HG03175 (cell line): ENCODE measurements around the gene TARBP1.
"Not testable (repeated sequence)": the region's sequence is repeated elsewhere in the genome, so short reads cannot be mapped to it uniquely, and the experiment has no call there.

Experiments used
- ATAC-seq: cut with Tn5 transposase; IDR thresholded peaks from one replicate; pipeline ENCODE4 v1.9.1; 2021; ENCODE audit warnings: mild to moderate bottlenecking, moderate library complexity; ENCODE audit not compliant: unreplicated experiment

TARBP1 gene

DNA sequence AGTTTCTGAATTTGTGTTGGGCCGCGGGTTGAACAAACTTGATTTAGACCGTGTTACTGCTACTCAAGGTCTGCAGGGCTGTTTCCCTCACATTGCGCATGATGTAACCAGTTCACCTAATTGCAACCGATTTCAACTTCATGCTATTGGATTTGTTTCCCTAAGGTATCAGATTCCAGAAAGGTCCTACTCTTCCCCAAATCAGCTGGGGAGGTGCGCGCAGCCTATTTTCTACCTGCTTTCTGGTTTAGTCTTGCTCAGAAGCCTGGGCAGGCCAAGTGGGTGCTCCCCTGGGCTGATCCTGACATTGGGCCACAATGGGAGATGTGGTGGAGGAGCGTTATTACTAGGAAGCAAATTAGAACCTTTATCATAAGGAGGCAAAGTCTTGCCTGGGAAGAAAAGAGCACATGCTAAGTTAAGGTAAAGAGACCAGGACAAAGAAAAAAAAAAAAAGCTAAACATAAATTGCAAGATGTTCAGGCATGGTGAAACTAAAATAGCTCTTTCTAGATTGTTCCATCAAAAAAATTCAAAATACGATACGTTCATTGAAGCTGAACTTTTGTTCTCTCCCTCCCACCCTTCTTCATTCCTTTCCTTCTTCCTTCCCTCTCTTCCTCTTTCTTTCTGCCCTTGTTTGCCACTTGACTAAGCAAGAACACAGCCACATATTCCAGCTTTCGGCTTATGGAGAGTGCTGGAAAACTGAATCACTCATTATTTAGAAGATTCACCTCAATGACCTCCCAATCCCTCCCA lies 28.8 kb upstream of the TARBP1 start:
- ATAC-seq: no peak

- ATAC-seq: no peak
These were observed 28.1 kb upstream of the TARBP1 start for GRCh38 chr1:234507089-234507488.

GRCh38 chr1:234505769-234506102 lies 26.8 kb upstream of the TARBP1 start:
- ATAC-seq: no peak

DNA sequence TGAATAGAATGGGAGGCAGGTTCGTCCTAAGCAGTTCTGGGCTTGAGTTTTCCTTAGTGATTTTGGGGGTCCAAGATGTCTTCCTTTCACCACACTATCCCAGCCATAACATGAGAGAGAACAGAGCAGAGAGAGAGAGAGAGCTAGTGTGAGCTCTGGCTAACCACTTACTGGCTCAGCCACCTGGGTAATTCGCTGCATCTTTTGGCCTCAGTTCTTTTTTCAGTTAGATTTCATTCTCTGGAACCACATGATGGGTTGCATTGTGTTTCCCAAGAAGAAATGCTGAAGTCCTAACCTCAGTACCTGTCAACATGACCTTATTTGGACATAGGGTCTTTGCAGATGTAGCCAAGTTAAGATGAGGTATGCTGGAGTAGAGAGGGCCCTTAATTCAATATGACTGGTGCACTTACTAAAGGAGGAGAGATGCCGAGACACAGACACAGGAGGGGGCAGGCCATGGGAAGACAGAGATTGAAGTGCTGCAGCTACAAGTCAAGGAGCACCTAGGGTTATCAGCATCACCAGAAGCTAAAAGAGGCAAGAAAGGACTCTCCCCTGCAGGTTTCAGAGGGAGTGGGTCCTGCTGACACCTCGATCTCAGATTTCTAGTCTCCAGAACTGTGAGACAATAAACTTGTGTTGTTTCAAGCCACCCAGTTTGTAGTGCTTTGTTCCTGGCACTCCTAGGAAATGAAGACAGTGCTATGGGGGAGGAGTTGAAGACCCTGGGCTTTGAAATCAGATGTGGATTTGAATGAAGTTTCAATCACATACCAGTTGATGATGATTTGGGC lies 26.2 kb upstream of the TARBP1 start:
- ATAC-seq: no peak

GRCh38 chr1:234504251-234504650 lies 25.3 kb upstream of the TARBP1 start:
- ATAC-seq: not testable (repeated sequence)

GRCh38 chr1:234503193-234504050 lies 24.4 kb upstream of the TARBP1 start:
- ATAC-seq: no peak

DNA sequence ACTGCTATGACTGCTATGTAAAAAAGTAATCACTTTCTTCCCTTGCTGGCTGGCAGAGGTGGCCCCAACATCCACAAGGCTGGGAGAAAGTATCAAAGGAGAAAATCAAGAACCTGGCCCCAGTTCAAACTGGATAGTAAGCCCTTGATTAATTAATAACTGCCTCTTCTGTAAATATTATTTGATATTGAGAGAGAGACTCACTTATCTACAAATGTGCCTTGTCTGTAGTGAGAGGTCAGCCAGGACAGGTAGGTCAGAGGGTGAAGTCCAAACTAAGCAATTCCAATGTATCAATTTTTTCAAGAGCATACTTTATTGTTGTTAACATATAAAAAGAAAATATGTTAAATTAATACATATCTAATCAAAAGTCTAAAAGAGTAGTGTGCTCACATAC lies 23.8 kb upstream of the TARBP1 start:
- ATAC-seq: no peak

- ATAC-seq: no peak
These were observed 21.3 kb upstream of the TARBP1 start for GRCh38 chr1:234500269-234500668.

GRCh38 chr1:234499943-234500245 lies 20.9 kb upstream of the TARBP1 start:
- no peak for ATAC-seq

DNA sequence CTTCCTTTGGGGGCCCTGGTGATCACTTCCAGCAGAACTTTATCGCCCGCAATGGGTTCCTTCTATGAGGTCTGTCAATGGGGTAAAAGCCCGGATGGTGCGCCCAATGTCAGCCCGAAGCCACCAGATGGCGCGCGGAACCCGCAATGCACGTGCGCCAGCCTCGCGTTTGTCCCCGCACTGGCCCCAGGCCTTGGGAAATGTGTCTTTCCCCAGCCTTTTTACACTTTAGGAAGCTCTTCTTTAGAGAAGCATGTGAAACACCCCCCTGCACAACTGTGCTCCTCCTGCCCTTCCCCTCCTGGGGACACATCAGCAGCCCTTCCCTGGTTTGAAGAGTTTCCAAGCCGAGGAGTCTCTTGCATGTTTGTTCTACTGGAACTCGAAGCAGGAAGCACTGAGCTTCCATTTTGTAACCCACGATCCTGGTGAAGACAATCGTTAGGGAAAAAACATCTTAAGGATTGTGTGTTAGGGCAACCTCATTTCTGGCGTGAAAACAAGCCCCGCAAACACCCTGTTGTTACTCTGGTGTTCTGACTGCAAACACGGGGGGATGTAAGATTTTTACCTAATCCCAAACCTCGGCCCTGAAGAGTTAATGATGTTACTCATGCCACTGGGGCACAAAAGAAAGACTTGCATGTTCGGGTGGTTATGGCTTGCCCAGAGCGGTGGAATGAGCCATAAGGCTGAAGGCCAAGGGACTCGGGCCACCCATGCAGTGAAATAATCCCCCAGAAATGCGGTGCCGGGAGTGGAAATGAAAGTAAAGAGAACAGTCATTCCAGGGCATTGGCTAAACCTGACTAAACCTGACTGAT lies 20.4 kb upstream of the TARBP1 start:
- ATAC-seq: peak; percentile 71

GRCh38 chr1:234498448-234499118 lies 19.6 kb upstream of the TARBP1 start:
- ATAC-seq: no peak

GRCh38 chr1:234497589-234497988 lies 18.6 kb upstream of the TARBP1 start:
- ATAC-seq: no peak

- peak; percentile 74 for ATAC-seq
These were observed 16.4 kb upstream of the TARBP1 start for GRCh38 chr1:234495231-234495990.

DNA sequence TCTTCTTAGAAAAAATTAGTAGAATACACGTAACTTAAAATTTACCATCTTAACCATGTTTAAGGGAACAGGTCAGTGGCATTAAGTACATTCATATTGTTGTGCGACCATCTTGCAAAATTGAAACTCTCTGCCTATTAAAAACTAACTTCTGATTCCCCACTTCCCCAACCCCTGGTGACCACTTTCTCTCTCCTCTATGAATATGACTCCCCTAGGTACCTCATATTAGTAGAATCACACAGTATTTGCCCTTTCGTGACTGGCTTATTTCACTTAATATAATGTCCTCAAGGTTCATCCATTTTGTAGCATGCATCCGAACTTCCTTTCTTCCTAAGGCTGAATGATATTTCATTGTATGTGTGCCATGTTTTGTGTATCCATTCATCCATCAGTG lies 15.1 kb upstream of the TARBP1 start:
- no peak for ATAC-seq

DNA sequence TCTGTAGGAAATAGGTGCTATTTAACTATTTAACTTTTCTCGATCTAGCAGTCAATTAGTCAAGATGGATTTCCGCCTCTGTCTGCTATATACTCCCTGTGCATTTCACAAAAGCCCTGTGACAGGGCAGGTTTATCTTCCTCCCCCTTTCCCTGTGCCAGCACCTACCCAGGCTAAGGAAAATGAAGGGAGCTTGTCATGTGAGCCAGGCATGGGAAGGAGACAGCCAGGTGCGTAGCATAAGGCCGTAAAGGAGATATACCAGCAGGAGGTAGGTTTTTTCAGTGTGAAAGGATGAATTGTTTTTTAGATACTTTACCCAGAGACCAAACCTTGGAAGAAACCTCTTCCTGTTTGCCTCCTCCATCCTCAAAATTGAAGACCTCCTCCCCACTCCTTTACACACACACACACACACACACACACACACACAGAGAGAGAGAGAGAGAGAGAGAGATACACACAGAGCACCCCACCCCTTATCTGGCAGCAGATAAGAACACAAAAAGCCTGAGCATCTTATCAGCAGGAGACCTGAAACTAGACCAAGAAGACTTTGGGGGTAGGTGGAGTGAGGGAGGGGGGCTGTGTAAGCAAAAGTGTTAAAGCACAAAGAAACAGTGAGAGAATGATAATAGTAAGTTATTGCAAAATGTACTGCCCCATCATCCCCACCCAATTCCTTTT lies 12.0 kb upstream of the TARBP1 start:
- no peak for ATAC-seq

- ATAC-seq: no peak
These were observed 10.7 kb upstream of the TARBP1 start for GRCh38 chr1:234489698-234490077.

DNA sequence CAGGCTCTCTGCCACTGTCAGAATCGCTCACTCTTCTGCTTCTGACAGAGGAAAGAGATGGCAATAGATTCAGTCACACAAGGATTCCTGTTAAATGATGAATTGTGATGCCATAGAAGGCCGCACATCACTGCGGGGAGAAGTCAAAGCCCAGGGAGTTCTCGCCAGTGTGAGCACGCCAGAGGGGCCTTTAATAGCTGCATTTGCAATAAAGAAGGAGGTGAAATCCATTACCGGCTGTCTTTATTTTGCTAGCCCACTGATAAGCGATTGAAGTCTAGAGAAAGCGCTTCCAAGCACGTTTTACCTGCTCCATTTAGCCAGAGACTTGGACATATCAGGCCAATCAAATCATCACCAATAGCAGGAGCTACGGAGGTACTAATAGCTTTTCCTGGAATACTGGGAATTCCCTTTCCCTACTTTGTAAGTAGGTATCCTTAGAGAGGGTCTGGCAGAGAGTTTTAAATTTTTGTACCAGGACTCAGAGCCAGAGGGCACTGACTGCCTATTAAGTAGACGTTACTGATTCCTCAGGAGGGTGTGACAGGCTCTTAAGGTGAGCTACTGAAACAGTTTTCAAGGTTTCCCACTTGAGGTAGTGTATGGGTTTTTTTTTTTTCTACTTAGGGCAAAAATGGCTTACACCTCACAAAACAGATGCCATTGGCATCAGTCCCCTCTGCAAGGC lies 10.2 kb upstream of the TARBP1 start:
- no peak for ATAC-seq
